GM12873 (cell line): ENCODE data around the gene CASP6.

Experiments used
- CTCF ChIP-seq: IDR thresholded peaks from 2 replicates; pipeline ENCODE4 v1.5.1; 2012; ENCODE audit warnings: low read depth, mild to moderate bottlenecking, moderate library complexity, low read length, control low read depth; ENCODE audit not compliant: insufficient read depth; ENCODE audit errors: missing control alignments

The CASP6 gene

GRCh38 chr4:109702950-109703663 is at the start of gene CASP6:
Gene CASP6 (minus strand): TSS chr4:109703445. CDS start chr4:109703395, 50 bp downstream.
- TF ChIP-seq CTCF, result peak; percentile 74

- no peak for TF ChIP-seq CTCF
Measured at GRCh38 chr4:109752525-109752924, 49.3 kb upstream of the CASP6 start.

GRCh38 chr4:109751852-109752251 is 48.6 kb upstream of the CASP6 start:
- no peak for TF ChIP-seq CTCF

GRCh38 chr4:109750652-109751244 is 47.5 kb upstream of the CASP6 start:
- no peak for TF ChIP-seq CTCF

GRCh38 chr4:109749388-109750082 is 46.3 kb upstream of the CASP6 start:
- no peak for TF ChIP-seq CTCF

- TF ChIP-seq CTCF, result no peak
Measured at GRCh38 chr4:109748114-109748513, 44.9 kb upstream of the CASP6 start.

GRCh38 chr4:109746728-109747127 is 43.5 kb upstream of the CASP6 start:
- TF ChIP-seq CTCF, result no peak
